Measurements from ENCODE around the gene SRRM2.

Gene SRRM2

DNA sequence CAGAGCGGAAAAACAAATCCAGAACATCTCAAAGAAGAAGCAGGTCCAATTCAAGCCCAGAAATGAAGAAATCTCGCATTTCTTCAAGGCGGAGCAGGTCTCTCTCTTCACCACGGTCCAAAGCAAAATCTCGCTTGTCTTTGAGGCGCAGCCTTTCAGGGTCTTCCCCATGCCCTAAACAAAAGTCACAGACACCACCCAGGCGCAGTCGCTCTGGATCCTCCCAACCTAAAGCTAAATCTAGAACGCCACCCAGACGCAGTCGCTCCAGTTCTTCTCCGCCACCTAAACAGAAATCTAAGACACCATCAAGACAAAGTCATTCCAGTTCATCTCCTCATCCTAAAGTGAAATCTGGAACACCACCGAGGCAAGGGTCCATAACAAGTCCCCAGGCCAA lies 10.3 kb downstream of the SRRM2 start:
- DNase-seq (ENCODE audit: low read depth in 2 of 2) = no peak

DNA sequence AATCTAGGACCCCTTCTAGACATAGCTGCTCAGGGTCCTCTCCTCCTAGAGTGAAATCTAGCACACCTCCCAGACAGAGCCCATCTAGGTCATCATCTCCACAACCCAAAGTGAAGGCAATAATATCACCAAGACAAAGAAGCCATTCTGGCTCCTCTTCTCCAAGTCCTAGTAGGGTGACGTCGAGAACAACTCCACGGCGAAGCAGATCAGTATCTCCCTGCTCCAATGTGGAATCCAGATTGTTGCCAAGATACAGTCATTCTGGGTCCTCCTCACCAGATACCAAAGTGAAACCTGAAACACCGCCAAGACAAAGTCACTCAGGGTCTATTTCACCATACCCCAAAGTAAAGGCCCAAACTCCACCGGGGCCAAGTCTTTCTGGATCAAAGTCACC lies 10.7 kb downstream of the SRRM2 start:
- no peak for DNase-seq (ENCODE audit: low read depth in 2 of 2)

DNA sequence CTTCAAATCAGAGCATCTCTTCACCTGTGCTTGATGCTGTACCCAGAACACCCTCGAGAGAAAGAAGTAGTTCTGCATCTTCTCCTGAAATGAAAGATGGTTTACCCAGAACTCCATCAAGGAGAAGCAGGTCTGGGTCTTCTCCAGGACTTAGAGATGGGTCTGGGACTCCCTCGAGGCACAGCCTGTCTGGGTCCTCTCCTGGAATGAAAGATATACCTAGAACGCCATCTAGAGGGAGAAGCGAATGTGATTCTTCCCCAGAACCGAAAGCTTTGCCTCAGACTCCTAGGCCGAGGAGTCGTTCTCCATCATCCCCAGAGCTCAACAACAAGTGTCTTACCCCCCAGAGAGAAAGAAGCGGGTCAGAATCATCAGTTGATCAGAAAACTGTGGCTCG lies 12.3 kb downstream of the SRRM2 start:
- DNase-seq (ENCODE audit: low read depth in 2 of 2) = no peak

DNA sequence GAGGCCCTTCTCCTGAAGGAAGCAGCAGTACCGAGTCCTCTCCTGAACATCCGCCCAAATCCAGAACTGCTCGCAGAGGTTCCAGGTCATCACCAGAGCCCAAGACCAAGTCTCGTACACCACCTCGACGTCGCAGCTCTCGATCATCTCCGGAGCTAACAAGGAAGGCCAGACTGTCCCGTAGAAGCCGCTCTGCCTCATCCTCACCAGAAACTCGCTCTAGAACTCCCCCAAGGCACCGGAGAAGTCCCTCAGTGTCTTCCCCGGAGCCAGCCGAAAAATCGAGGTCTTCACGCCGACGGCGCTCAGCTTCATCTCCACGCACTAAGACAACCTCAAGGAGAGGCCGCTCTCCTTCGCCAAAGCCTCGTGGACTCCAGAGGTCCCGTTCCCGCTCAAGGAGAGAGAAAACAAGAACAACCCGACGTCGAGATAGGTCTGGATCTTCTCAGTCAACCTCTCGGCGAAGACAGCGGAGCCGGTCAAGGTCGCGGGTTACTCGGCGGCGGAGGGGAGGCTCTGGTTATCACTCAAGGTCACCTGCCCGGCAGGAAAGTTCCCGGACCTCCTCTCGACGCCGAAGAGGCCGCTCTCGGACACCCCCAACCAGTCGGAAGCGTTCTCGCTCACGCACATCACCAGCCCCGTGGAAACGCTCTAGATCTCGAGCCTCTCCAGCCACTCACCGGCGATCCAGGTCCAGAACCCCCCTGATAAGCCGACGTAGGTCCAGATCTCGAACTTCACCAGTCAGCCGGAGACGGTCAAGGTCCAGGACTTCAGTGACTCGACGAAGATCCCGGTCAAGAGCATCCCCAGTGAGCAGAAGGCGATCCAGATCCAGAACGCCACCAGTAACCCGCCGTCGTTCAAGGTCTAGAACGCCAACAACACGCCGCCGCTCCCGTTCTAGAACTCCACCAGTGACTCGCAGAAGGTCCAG lies 13.3 kb downstream of the SRRM2 start:
- DNase-seq (ENCODE audit: low read depth in 2 of 2) = no peak

DNA sequence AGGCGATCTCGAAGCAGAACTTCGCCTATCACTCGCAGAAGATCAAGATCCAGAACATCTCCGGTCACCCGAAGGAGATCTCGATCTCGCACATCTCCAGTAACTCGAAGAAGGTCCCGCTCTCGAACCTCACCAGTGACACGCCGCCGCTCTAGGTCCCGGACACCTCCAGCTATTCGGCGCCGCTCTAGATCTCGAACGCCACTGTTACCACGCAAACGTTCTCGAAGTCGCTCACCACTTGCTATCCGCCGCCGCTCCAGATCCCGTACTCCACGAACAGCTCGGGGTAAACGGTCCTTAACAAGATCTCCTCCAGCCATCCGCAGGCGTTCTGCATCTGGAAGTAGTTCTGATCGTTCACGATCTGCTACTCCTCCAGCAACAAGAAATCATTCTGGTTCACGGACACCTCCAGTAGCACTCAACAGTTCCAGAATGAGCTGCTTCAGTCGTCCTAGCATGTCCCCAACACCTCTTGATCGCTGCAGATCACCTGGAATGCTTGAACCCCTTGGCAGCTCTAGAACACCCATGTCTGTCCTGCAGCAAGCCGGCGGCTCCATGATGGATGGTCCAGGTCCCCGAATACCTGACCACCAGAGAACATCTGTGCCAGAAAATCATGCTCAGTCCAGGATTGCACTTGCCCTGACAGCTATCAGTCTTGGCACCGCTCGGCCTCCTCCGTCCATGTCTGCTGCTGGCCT lies 14.1 kb downstream of the SRRM2 start:
- DNase-seq (ENCODE audit: low read depth in 2 of 2) = no peak

DNA sequence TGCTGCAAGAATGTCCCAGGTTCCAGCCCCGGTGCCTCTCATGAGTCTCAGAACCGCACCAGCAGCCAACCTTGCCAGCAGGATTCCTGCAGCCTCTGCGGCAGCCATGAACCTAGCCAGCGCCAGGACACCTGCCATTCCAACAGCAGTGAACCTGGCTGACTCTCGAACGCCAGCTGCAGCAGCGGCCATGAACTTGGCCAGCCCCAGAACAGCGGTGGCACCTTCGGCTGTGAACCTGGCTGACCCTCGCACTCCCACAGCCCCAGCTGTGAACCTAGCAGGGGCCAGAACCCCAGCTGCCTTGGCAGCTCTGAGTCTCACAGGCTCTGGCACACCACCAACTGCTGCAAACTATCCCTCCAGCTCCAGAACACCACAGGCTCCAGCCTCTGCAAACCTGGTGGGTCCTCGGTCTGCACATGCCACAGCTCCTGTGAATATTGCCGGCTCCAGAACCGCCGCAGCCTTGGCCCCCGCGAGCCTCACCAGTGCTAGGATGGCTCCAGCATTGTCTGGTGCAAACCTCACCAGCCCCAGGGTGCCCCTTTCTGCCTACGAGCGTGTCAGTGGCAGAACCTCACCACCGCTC lies 14.8 kb downstream of the SRRM2 start:
- DNase-seq (ENCODE audit: low read depth in 2 of 2) = no peak

DNA sequence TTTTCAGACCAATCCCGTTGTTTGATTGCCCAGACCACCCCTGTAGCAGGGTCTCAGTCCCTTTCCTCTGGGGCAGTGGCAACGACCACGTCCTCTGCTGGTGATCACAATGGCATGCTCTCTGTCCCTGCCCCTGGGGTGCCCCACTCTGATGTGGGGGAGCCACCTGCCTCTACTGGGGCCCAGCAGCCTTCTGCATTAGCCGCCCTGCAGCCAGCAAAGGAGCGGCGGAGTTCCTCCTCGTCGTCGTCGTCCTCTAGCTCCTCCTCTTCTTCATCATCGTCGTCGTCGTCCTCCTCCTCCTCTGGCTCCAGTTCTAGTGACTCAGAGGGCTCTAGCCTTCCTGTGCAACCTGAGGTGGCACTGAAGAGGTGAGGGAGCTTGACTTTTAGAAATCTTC lies 15.5 kb downstream of the SRRM2 start:
- no peak for DNase-seq (ENCODE audit: low read depth in 2 of 2)

DNA sequence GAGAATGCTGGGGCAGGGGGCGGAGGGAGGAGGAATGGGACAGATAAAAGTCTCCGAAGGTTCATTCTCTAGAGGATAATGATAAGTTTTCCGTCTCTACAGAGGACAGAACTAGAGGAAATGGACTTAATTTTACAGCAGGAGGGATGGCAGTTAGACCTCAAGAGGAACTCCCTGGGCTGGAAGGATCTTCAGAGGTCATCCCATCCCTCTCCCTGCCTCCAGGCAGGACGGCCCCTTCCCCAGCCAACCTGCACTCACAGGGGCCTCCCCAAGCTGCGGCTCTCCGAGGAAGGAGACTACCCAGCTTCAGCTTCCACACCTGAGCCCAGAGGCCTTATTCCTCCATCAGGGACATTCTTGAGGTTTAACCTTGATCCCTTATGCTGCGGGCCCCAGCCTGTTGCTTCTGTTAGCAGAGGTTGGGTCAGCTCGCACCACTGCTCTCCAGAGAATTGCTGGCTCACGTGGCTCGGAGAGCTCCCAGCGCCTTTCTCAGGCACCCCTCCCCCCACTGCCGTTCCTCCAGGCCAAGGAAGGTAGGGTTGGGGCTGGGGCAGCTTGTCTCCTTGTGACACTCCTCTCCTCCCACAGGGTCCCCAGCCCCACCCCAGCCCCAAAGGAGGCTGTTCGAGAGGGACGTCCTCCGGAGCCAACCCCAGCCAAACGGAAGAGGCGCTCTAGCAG lies 16.1 kb downstream of the SRRM2 start:
- DNase-seq (ENCODE audit: low read depth in 2 of 2) = no peak

DNA sequence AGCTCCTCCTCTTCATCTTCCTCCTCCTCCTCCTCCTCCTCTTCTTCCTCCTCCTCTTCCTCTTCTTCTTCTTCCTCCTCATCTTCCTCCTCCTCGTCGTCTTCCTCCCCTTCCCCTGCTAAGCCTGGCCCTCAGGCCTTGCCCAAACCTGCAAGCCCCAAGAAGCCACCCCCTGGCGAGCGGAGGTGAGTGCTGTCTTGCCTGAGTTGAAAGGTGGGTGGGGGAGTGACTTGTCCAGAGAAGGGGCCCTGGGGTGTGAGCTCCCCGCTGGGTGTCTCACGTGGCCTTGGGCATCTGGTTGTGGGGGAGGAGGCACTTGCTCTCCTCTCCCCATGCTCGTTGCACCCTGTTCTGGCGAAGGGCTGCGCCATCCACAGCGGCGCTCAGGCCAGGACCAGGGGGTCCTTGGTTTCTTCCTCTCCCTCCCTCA lies 16.7 kb downstream of the SRRM2 start:
- DNase-seq (ENCODE audit: low read depth in 2 of 2) = no peak

DNA sequence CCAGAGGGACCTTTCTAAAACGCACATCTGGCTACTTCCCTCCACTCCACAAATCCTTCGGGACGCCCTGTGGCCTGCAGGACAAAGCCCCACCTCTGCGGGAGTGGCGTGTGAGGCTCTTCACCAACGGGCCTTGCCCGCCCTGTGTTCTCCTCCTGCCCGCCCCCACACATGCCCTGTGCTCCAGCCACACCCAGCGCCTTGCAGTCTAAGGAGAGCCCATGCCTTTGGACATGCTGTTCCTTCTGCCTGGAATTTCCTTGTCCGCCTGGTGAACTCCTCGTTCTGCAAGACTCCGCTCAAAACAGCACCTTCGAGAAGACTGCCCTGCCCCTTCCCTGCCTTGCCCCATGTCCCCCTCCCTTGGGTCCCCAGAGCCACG lies 17.2 kb downstream of the SRRM2 start:
- no peak for DNase-seq (ENCODE audit: low read depth in 2 of 2)

DNA sequence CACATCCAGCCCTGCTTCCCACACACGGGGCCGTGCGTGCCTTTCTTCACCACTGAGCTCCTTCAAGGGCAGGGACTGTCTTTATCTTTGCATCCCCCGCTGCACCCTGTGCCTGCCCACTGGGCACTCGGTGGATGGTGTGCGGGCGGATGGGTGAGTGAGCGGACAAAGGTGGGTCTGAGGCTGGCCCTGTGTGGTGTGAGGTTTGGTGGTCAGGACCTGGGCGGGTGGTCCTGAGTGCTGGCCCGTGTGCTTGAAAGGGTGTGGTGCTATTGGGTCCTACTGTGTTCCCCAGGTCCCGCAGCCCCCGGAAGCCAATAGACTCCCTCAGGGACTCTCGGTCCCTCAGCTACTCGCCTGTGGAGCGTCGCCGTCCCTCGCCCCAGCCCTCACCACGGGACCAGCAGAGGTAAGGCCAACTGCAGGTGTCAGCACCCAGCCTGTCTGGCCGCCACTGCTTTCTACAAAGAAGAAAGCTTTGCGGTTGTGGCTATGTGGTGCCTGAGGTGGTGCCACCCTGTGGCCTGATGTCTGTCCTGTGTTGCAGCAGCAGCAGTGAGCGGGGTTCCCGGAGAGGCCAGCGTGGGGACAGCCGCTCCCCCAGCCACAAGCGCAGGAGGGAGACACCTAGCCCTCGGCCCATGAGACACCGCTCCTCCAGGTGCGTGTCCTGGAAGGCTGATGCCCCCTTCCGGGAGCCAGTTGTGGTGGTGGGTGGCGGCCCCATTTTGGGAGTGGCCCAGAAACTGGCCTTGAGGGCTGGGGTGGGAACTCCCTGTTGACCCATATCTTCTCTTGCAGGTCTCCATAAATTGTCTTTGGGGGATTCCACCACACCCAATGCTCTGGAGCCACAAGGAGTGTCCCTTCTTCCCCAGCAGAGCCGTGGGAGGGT lies 17.9 kb downstream of the SRRM2 start:
- DNase-seq (ENCODE audit: low read depth in 2 of 2) = no peak

DNA sequence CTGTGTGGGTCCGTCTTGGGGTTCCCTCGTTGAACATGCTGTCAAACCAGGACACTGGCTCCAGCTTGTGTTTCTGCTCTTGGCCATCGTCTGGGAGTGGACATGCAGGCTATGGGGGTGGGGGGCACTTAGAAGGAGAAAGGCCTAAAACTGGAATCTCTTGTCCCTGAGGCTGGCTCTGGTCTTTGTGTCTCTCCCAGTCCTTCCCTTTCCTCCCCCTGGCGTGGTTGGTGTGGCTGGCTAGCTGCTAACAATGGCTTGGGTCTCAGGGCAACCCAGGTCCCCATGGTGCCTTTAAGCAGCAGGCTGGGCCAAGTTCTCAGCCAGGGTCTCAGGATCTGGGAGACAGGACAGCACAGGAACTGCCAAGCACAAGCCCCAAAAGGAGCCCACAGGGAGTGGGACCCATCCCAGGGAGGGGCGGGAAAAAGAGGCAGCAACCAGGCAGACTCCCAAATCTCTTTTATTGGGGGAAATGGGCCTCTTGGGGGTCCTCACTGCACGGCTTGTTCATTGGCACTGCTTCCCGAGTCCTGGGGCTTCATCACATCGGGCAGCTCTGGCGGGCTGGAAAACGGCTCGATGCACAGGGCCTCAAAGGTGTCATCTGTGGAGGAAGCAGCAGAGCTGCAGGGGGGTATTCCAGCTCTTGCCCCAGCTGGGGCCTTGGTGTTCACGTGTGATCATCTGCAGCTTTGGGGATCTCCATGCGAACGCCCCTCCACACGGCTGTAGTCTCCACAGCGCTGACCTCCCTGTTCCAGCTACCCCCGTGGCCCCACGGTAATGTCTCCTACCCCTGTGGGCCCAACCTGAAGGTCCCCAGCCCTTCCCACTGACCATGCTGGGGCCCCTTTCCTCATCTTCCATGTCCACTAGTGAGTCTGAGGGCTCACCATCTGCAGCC lies 19.3 kb downstream of the SRRM2 start:
- DNase-seq (ENCODE audit: low read depth in 2 of 2) = no peak

DNA sequence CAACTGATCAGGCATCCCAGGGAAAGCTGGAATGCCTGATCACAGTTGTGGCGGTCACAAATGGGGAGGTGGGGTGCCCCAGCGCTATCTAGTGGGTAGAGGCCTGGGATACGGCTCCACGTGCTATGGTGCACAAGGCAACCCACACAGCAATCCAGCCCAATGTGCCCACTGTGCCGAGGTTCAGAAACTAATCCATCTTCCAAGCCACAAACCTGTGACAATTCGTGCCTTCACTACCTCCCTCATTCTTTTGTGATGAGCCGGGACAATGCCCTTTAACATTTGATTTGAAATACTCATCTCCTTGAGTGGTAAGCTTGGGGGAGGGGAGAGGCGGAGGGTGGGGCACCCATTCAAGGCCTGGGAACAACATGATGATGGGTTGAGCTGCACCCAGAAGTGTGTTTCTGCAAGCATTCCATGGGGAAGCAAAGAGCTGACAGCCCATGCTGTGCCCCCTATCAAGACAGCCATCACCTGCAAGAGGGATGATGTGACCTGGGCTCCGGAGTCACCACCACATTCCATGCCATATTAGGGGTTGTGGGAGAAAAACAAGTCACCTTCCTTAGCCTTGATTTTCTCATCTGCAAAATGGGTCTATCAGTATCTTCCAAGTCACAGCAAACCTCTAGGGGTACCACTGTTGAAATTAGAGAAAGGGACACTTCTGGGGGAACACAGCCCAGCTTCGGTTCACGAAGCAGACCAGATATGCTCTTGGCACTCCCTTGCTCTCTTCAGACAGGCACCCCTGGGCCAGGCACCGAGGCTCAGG lies 20.9 kb downstream of the SRRM2 start:
- DNase-seq (ENCODE audit: low read depth in 2 of 2) = no peak

DNA sequence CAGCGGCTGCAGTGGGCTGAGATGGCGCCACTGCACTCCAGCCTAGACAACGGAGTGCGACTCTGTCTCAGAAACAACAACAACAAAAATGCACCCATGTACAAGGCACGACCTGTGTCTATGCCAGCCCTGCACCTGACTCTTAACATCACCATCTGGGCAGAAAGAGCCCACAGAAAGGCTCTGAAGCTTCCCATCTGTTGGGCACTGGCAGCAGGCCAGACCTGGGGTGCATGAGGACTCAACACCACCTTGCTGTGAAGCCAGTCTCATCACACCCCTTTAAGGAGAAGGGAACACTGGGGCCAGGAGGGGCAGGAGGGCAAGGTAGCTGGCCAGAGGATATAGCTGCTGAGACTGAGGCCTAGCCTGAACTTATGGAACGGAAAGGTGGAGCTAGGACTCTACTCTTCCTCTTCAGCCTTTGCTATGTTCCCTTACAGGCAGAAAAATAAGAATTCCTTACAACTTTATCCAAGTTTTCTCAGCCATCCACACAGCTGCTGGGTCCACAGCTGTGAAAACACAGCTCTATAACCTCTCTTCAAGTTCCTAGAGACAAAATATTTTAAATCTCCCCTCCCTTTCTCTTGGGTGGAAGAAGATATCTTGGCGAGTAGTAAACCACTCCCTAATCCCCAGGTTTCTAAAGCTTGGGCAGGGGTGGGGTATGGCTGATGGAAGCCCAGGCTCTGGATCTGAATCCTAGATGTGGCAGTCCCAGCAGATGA lies 21.9 kb downstream of the SRRM2 start:
- no peak for DNase-seq (ENCODE audit: low read depth in 2 of 2)

DNA sequence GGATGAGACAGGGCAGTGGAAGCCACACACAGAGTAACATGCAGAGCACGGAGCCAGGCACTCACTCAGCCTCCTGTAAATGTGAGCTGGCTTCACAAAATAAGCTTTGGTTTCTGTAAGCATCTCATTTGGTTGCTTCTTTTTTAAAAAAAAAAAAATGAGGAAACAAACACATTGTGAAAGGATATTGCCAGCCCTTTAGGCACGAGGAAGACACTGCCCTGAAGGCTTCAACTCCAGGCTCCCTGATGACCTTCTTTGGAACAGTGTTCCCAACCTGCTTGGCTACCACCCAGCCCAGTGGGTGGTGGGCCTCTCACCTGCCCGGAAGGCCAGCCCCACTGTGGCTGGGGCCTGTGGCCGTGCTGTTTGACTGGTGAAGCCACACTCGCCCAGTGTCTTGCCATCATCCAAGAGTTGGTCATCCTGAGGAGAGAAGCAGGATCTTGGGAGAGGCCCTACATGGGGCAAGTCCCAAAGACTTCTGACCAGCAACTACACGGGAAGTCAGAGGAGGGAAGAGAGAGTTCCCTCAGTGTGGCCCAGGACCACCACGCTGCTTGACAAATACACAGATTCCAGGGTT lies 22.8 kb downstream of the SRRM2 start:
- DNase-seq (ENCODE audit: low read depth in 2 of 2) = no peak

DNA sequence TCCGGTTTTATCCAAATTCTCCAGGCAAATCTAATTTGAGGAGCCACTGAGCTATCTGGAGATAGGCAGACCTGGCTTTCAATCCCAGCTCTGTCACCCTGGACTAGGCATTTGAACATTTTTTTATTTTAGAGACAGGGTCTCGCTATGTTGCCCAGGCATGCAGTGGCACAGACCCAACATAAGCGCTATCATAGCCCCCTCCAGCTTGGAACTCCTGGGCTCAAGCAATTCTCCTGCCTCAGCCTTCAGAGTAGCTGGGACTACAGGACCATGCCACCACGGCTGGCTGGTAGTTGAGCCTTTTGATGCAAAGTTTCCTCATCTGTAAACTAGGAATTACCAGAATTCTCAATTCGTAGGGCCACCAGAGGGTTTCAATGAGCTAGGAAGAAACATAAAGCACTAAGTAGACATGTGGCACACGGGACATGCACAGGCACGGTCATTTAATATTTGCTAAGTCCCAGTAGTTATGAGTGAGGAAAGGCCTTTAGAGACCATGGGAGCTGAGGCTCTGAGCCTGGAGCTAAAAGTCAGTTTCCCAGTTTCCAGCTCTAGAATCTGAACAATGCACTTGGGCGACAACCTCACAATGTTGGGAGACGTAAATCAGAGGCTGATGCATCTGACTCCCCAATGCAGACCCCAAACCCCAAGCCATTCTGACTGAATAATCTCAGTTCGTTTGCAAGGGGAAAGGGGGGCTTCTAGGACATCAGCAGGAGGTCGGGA lies 23.5 kb downstream of the SRRM2 start:
- DNase-seq (ENCODE audit: low read depth in 2 of 2) = no peak

DNA sequence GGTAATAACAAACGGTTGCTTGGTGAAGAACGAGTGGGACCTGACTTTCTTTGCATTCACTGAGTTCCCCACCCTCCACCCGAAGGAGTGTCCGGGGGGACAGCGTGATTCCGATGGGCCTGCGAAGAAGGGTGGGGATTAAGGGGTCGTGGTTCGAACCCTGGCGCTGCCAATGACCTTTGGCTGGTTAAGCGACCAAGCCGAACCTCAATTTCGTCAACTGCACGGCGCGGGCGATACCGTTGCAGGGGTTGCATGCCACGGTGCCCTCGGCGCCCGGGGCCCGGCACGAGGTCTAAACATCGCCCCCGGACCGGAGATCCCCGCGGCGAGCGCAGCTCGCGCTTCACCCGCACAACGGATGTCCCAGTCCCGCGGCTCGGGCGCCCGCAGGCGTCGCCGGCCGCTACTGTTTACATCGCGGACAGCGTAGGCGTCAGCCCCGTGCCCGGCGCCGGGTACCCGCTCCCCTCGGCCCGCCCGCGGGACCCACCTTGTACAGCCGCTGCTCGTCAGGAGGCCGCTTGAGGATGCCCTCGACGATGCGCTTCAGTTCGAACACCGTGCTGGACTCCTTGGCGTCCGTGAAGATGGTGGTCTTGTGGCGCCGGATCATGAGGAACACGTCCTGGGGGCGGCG lies 24.2 kb downstream of the SRRM2 start:
- no peak for DNase-seq (ENCODE audit: low read depth in 2 of 2)
